Measurements from ENCODE around the gene RRAS. TPM values are rescaled to one million over a fixed set of nuclear protein-coding genes. Genes with fewer than 3 reads are reported as not detected.

The RRAS gene
- 15.3 TPM for total RNA-seq
- 10 to 100 TPM; 26.7 to 36.4 (median 31.6) TPM for polyA plus RNA-seq (ENCODE audit: insufficient read depth in 1 of 8, insufficient read length in 8 of 8, low replicate concordance in 1 of 8)
- long read RNA-seq, donor 1, transcript RRAS-201 (6 exons, 1,044 nt), result major isoform, 12 of 74 reads
- long read RNA-seq, donor 1, partial matches to known transcripts, result 21 of 74 reads
- long read RNA-seq, donor 1, other reads (novel, unspliced or antisense), result 41 of 74 reads
- long read RNA-seq, donor 2, partial matches to known transcripts, result 0 of 1 reads
- long read RNA-seq, donor 2, other reads (novel, unspliced or antisense), result 0 of 1 reads
- long read RNA-seq, donor 3, transcript RRAS-201 (6 exons, 1,044 nt), result major isoform, 25 of 52 reads
- long read RNA-seq, donor 3, partial matches to known transcripts, result 27 of 52 reads
- long read RNA-seq, donor 3, other reads (novel, unspliced or antisense), result 0 of 52 reads
- long read RNA-seq, donor 4, transcript RRAS-201 (6 exons, 1,044 nt), result major isoform, 11 of 11 reads
- long read RNA-seq, donor 4, partial matches to known transcripts, result 0 of 11 reads
- long read RNA-seq, donor 4, other reads (novel, unspliced or antisense), result 0 of 11 reads
- long read RNA-seq, donor 5, transcript RRAS-201 (6 exons, 1,044 nt), result major isoform, 30 of 94 reads
- long read RNA-seq, donor 5, partial matches to known transcripts, result 64 of 94 reads
- long read RNA-seq, donor 5, other reads (novel, unspliced or antisense), result 0 of 94 reads
- long read RNA-seq, donor 6, transcript RRAS-201 (6 exons, 1,044 nt), result major isoform, 41 of 41 reads
- long read RNA-seq, donor 6, partial matches to known transcripts, result 0 of 41 reads
- long read RNA-seq, donor 6, other reads (novel, unspliced or antisense), result 0 of 41 reads
- long read RNA-seq, donor 7, transcript RRAS-201 (6 exons, 1,044 nt), result major isoform, 24 of 24 reads
- long read RNA-seq, donor 7, partial matches to known transcripts, result 0 of 24 reads
- long read RNA-seq, donor 7, other reads (novel, unspliced or antisense), result 0 of 24 reads
- long read RNA-seq, donor 8, transcript RRAS-201 (6 exons, 1,044 nt), result major isoform, 11 of 11 reads
- long read RNA-seq, donor 8, partial matches to known transcripts, result 0 of 11 reads
- long read RNA-seq, donor 8, other reads (novel, unspliced or antisense), result 0 of 11 reads
- long read RNA-seq, donor 9, transcript RRAS-201 (6 exons, 1,044 nt), result major isoform, 14 of 15 reads
- long read RNA-seq, donor 9, partial matches to known transcripts, result 0 of 15 reads
- long read RNA-seq, donor 9, other reads (novel, unspliced or antisense), result 0 of 15 reads
- long read RNA-seq, donor 10, transcript RRAS-201 (6 exons, 1,044 nt), result major isoform, 34 of 39 reads
- long read RNA-seq, donor 10, partial matches to known transcripts, result 5 of 39 reads
- long read RNA-seq, donor 10, other reads (novel, unspliced or antisense), result 0 of 39 reads
- long read RNA-seq, donor 11, transcript RRAS-201 (6 exons, 1,044 nt), result major isoform, 13 of 13 reads
- long read RNA-seq, donor 11, partial matches to known transcripts, result 0 of 13 reads
- long read RNA-seq, donor 11, other reads (novel, unspliced or antisense), result 0 of 13 reads

GRCh38 chr19:49640113-49640898 is at the start of gene RRAS:
TSS of gene RRAS (minus strand) at chr19:49640143. CDS start at chr19:49640098, 45 bp downstream.
- Histone ChIP-seq H3K36me3 (ENCODE audit: control insufficient read depth, insufficient read depth, low read length) (peaks cover 10% of the 10 kb centered on the region), H3K27me3 (ENCODE audit: control insufficient read depth, insufficient read depth, low read length) (peaks cover 13% of the 10 kb centered on the region), H3K9me3 (replicated peaks; ENCODE audit: control insufficient read depth, low read depth, low read length) (no peaks in the 10 kb centered on the region), H3K27ac (ENCODE audit: low read length) (peak within 1 kb of the TSS; percentile 100), H3K4me1 (ENCODE audit: control insufficient read depth, insufficient read depth, low read length) (peaks cover 67% of the 10 kb centered on the region), H3K4me3 (ENCODE audit: low read length) (peak within 1 kb of the TSS; percentile 92)
- under 1% methylated on average over 43 of the region's 51 CpGs for WGBS (ENCODE audit: insufficient coverage)
- DNase-seq, result peak; percentile 100

GRCh38 chr19:49689133-49690078 is 49.5 kb upstream of the RRAS start, which contains the start of gene ADM5:
TSS of gene ADM5 (plus strand) at chr19:49689594. CDS start at chr19:49689838, 244 bp downstream.
- H3K4me1 ChIP-seq (ENCODE audit: control insufficient read depth, insufficient read depth, low read length), result peaks cover 50% of the 10 kb centered on the region
- WGBS (ENCODE audit: insufficient coverage), result 24% methylated on average over 51 of the region's 54 CpGs
- H3K4me3 ChIP-seq (ENCODE audit: low read length), result peak within 1 kb of the TSS; percentile 56
- DNase-seq, result no peak
- peak within 1 kb of the TSS; percentile 84 for H3K27ac ChIP-seq (ENCODE audit: low read length)
- H3K36me3 ChIP-seq (ENCODE audit: control insufficient read depth, insufficient read depth, low read length), result peaks cover 38% of the 10 kb centered on the region
- no peaks in the 10 kb centered on the region for H3K9me3 ChIP-seq (replicated peaks; ENCODE audit: control insufficient read depth, low read depth, low read length)
- H3K27me3 ChIP-seq (ENCODE audit: control insufficient read depth, insufficient read depth, low read length), result peaks cover 27% of the 10 kb centered on the region

GRCh38 chr19:49688531-49689132 is 48.7 kb upstream of the RRAS start:
- Histone ChIP-seq H3K4me1 (ENCODE audit: control insufficient read depth, insufficient read depth, low read length) (peaks cover 50% of the 10 kb centered on the region), H3K36me3 (ENCODE audit: control insufficient read depth, insufficient read depth, low read length) (peaks cover 46% of the 10 kb centered on the region), H3K4me3 (ENCODE audit: low read length) (no peak overlapping the region), H3K27ac (ENCODE audit: low read length) (peak overlapping the region; percentile 84), H3K27me3 (ENCODE audit: control insufficient read depth, insufficient read depth, low read length) (peaks cover 27% of the 10 kb centered on the region), H3K9me3 (replicated peaks; ENCODE audit: control insufficient read depth, low read depth, low read length) (no peaks in the 10 kb centered on the region)
- no peak for DNase-seq
- 65% methylated on average over 6 of the region's 12 CpGs for WGBS (ENCODE audit: insufficient coverage)

- DNase-seq, result peak; percentile 49
- no peak overlapping the region for H3K4me3 ChIP-seq (ENCODE audit: low read length)
Observed at GRCh38 chr19:49687566-49688316, 47.8 kb upstream of the RRAS start.

GRCh38 chr19:49687150-49687549 is 47.2 kb upstream of the RRAS start:
- Histone ChIP-seq H3K27ac (ENCODE audit: low read length) (peak overlapping the region; percentile 82), H3K4me1 (ENCODE audit: control insufficient read depth, insufficient read depth, low read length) (peaks cover 50% of the 10 kb centered on the region), H3K9me3 (replicated peaks; ENCODE audit: control insufficient read depth, low read depth, low read length) (no peaks in the 10 kb centered on the region), H3K4me3 (ENCODE audit: low read length) (no peak overlapping the region), H3K27me3 (ENCODE audit: control insufficient read depth, insufficient read depth, low read length) (peaks cover 27% of the 10 kb centered on the region), H3K36me3 (ENCODE audit: control insufficient read depth, insufficient read depth, low read length) (peaks cover 58% of the 10 kb centered on the region)
- WGBS (ENCODE audit: insufficient coverage), result 70% methylated on average over 8 of the region's 12 CpGs
- no peak for DNase-seq

More at GRCh38 chr19:49687566-49688316, 47.8 kb upstream of the RRAS start:
- Histone ChIP-seq H3K4me1 (ENCODE audit: control insufficient read depth, insufficient read depth, low read length) (peaks cover 50% of the 10 kb centered on the region), H3K27me3 (ENCODE audit: control insufficient read depth, insufficient read depth, low read length) (peaks cover 27% of the 10 kb centered on the region), H3K9me3 (replicated peaks; ENCODE audit: control insufficient read depth, low read depth, low read length) (no peaks in the 10 kb centered on the region), H3K36me3 (ENCODE audit: control insufficient read depth, insufficient read depth, low read length) (peaks cover 53% of the 10 kb centered on the region), H3K27ac (ENCODE audit: low read length) (peak overlapping the region; percentile 84)
- 40% methylated on average over 13 of the region's 26 CpGs for WGBS (ENCODE audit: insufficient coverage)

GRCh38 chr19:49686503-49687088 is 46.7 kb upstream of the RRAS start:
- no peak overlapping the region for H3K4me3 ChIP-seq (ENCODE audit: low read length)
- peaks cover 26% of the 10 kb centered on the region for H3K27me3 ChIP-seq (ENCODE audit: control insufficient read depth, insufficient read depth, low read length)
- H3K27ac ChIP-seq (ENCODE audit: low read length), result peak overlapping the region; percentile 82
- H3K4me1 ChIP-seq (ENCODE audit: control insufficient read depth, insufficient read depth, low read length), result peaks cover 47% of the 10 kb centered on the region
- WGBS (ENCODE audit: insufficient coverage), result 85% methylated on average over 12 of the region's 27 CpGs
- peaks cover 64% of the 10 kb centered on the region for H3K36me3 ChIP-seq (ENCODE audit: control insufficient read depth, insufficient read depth, low read length)
- H3K9me3 ChIP-seq (replicated peaks; ENCODE audit: control insufficient read depth, low read depth, low read length), result no peaks in the 10 kb centered on the region
- DNase-seq, result no peak

- peaks cover 20% of the 10 kb centered on the region for H3K27me3 ChIP-seq (ENCODE audit: control insufficient read depth, insufficient read depth, low read length)
- no peak overlapping the region for H3K4me3 ChIP-seq (ENCODE audit: low read length)
- peak overlapping the region; percentile 47 for H3K27ac ChIP-seq (ENCODE audit: low read length)
- WGBS (ENCODE audit: insufficient coverage), result 68% methylated on average over 23 of the region's 23 CpGs
- peaks cover 71% of the 10 kb centered on the region for H3K36me3 ChIP-seq (ENCODE audit: control insufficient read depth, insufficient read depth, low read length)
- H3K4me1 ChIP-seq (ENCODE audit: control insufficient read depth, insufficient read depth, low read length), result peaks cover 43% of the 10 kb centered on the region
- DNase-seq, result no peak
- no peaks in the 10 kb centered on the region for H3K9me3 ChIP-seq (replicated peaks; ENCODE audit: control insufficient read depth, low read depth, low read length)
Observed at GRCh38 chr19:49685845-49686332, 45.9 kb upstream of the RRAS start.

Measured in muscle of leg (tissue), 16 donors.